ENCODE results near the gene ALDH3A1.

ALDH3A1 gene

DNA sequence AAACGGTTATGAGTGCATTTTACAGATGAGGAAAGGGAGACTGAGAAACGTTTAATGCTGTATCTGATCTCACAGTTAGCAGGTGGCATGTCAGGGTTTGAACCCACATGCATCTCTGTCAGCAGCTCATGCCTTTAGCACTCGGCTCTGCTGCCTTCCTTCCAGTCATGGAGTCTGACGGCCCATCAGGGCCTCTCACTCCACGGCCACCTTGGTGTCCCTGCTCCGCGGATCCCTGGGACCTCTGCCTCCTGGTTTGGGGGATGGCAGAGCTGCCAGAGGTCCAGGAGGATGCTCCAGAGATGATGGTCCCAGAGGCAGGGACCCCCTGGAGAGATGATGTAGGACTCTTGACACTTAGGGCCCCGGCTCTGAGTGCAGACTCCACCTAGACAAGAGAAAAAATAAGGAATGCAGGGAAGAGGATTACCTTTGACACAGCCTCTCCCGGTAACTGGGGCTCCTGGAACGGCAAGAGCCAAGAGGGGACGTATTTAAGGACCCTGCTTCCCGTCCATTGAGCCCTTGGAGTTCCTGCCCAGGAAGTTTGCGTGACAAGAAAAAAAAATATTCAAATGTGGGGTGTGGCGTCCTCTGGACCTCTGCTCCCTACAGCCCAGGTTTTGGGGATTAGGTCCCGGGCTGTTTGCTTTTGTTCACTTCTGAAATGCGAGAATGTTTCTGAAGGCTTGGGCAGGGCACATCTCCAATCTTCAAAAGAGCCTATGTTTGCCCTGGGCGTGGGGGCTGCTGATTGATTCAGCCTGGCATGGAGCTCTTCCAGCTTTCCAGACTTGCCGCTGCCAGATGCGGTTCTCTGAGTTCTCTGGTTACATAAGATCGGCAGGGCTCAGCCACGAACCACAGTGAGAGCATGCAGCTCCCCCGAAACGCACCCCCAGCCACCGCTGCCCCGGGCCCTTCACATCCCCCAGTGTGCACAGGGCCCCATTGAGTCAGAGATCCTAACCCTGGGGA is at the start of gene ALDH3A1:
TSS of gene ALDH3A1 (minus strand) at position 470 of the 978 bp plus-strand sequence. CDS start 3,169 bp downstream, outside the sequence.
- H3K27ac ChIP-seq = no peak within 1 kb of the TSS
- no peak for TF ChIP-seq ZFX (IDR thresholded peaks at IDR 0.05; ENCODE audit: borderline replicate concordance)
- TF ChIP-seq, protein P1, sequence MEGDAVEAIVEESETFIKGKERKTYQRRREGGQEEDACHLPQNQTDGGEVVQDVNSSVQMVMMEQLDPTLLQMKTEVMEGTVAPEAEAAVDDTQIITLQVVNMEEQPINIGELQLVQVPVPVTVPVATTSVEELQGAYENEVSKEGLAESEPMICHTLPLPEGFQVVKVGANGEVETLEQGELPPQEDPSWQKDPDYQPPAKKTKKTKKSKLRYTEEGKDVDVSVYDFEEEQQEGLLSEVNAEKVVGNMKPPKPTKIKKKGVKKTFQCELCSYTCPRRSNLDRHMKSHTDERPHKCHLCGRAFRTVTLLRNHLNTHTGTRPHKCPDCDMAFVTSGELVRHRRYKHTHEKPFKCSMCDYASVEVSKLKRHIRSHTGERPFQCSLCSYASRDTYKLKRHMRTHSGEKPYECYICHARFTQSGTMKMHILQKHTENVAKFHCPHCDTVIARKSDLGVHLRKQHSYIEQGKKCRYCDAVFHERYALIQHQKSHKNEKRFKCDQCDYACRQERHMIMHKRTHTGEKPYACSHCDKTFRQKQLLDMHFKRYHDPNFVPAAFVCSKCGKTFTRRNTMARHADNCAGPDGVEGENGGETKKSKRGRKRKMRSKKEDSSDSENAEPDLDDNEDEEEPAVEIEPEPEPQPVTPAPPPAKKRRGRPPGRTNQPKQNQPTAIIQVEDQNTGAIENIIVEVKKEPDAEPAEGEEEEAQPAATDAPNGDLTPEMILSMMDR (IDR thresholded peaks at IDR 0.05) = no peak

DNA sequence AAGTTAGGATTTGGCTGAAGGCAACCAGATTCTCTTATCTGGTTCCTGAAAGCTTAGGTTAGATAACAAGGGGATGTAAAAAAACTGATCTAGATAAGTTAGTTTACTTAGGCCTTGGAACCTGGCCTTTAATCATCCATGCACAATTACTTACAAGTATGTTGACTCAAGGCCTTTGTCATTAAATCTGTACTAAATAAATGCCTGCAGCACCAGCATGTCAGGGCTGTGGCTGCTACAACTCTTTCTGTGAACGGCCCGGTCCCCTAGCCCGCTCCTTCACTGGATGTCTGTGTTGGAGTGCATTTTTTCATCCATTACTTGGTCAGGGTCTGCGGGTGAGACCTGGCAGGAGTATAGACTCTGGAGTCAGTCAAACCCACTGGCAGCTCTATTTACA is 48.4 kb upstream of the ALDH3A1 start:
- no peak for TF ChIP-seq ZFX (IDR thresholded peaks at IDR 0.05; ENCODE audit: borderline replicate concordance)
- TF ChIP-seq, protein P1 (IDR thresholded peaks at IDR 0.05) = no peak
- H3K27ac ChIP-seq = no peak overlapping the region

DNA sequence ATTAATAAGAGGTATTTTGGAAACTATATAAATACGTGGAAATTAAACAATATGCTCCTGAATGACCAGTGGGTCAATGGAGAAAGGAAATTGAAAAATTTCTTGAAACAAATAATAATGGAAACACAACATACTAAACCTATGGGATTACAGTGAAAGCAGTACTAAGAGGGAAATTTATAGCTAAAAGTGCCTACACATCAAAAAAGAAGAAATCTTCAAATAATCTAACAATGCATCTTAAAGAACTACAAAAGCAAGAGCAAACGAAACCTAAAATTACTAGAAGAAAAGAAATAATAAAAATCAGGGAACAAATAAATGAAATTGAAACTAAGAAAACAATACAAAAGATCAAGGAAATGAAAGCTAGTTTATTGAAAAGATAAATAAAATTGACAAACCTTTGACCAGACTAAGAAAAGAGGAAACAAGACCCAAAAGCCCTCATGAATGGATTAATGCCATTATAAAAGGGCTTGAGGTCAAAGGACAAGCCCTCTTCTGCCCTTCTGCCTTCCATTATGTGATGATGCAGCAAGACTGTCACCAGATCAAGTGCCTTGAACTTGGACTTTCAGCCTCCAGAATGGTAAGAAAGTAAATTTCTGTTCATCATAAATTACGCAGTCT is 43.9 kb upstream of the ALDH3A1 start:
- TF ChIP-seq ZFX (IDR thresholded peaks at IDR 0.05; ENCODE audit: borderline replicate concordance) = no peak
- TF ChIP-seq, protein P1 (IDR thresholded peaks at IDR 0.05) = no peak
- H3K27ac ChIP-seq = no peak overlapping the region

DNA sequence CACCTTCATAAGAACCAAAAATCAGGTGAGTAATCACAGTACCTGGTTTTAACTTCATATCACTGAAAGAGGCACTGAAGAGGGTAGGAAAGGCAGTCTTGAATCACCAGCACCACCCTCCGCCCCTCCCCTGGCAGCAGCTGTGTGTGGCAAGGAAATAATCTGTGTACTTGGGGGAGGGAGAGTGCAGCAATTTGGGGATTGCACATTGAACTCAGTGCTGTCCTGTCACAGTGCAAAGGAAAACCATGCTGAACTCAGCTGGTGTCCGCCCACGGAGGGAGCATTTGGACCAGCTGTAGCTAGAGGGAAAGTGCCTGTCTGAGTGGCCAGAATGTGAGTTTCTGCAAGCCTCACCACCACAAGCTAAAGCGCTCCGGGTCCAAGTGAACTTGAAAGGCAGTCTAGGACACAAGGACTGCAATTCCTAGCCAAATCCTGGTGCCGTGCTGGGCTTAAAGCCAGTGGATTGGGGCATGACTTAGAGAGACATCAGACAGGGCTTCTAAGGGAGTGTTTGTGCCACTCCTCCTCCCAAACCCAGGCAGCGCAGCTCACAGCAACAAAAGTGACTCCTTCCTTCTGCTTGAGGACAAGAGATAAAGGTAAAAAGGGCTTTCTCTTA is 39.7 kb upstream of the ALDH3A1 start:
- no peak for TF ChIP-seq ZFX (IDR thresholded peaks at IDR 0.05; ENCODE audit: borderline replicate concordance)
- TF ChIP-seq, protein P1 (IDR thresholded peaks at IDR 0.05) = no peak
- no peak overlapping the region for H3K27ac ChIP-seq

DNA sequence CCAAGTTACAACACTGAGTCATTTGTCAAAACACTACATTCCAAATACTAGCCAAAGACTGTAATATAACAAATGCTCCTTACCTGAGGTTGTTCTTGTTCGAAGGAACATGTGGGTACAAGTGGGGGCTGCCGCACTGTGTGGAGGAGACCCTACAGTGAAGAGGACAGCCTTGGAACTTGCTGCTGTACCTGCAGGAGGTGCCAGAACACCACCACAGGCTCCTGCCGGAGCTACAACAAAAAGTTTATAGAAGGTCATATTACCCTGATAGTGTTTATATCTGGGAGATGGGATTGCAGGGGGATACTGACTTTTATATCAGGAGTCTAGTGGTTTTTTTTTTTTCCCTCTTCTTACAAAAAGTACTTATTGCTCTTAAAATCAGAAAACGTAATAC is 37.8 kb upstream of the ALDH3A1 start:
- no peak overlapping the region for H3K27ac ChIP-seq
- no peak for TF ChIP-seq ZFX (IDR thresholded peaks at IDR 0.05; ENCODE audit: borderline replicate concordance)
- TF ChIP-seq, protein P1 (IDR thresholded peaks at IDR 0.05) = peak; percentile 17; the same call in 1 of the 2 replicates

DNA sequence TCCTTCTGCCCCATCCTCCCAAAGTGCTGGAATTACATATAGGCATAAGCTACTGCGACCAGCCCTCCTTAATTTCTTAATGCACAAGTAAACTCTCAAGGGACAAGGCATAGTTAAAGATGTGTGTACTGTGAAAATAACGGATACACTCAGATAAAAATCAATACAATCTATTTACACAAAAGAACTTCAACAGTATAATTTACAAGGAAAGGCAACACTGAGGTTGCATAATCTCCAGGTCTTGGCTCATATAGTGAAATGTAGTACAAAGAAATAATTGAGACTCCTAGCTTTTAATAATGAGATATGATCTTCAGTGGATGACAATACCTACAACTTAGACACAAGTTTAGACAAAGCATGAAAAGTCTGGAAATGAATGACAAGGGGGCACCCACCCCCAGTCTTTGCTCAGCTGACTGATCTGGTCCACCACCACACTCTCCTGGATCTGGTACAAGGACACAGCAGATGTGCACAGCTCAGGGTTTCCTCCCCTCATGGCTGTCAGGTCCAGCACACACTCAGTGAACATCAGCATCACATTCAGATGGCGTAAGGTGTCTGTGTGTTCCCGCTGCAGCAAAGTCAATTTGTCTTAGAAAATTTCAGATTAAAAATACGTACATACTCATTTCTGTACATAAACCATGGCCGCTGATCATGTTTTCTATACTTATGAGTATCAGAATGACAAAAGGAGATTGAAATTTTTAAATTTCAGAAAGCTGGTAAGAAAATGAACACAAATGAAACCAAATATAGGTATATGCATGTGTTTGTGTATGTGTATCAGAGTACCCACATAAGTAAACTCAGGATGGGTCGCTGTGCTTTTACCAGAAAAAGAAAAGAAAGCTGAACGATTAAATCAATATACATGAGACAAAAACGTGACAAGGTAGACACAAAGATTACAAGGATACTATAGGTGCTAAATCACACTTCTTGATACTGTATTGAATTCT is 33.7 kb upstream of the ALDH3A1 start:
- no peak for TF ChIP-seq ZFX (IDR thresholded peaks at IDR 0.05; ENCODE audit: borderline replicate concordance)
- TF ChIP-seq, protein P1 (IDR thresholded peaks at IDR 0.05) = no peak
- H3K27ac ChIP-seq = peak overlapping the region; percentile 42; the same call in 1 of the 2 replicates
